GM12801 (cell line): ENCODE measurements around the gene RIC8B.

Experiments
- CTCF ChIP-seq: IDR thresholded peaks from one replicate; pipeline ENCODE4 v1.5.1; 2011; ENCODE audit warnings: control low read depth; ENCODE audit not compliant: insufficient read length; ENCODE audit errors: extremely low read depth

RIC8B gene

DNA sequence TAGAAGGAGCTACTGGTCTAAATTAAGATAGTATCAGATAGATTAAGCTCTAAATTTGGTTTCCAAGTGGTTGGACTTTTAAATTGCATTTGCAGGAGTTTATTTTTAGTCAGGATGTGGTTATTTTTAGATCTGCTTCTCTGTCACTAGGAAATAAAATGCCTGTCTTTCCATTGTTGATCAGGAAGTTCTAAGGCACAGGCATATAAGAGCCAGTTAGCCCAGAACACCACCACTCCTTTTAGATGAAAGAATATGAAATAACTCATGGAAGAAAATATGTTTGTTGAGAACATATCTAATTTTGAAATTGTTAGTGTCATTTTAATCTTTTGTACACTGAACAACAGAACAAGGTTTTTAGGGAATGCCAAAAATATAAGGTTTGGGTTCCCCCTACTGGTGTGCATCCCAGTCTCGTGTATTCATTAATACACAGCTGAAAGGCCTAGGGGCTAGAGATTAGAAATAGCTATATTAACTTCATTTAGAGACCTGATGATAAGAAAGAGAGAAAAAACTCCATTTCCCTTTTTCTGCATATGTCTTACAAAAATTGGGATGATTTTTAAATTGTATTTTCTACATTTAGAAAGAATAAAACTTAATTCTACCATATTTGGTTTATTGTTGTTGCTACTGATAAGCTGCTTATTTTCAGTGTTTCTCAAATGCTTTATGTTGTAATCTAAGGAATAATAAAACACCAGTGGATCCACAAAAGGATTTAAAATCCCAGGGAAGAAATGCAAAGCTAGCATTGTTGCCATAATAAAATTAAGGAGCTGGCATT is 67.2 kb downstream of the RIC8B start:
- no peak for TF ChIP-seq CTCF

GRCh38 chr12:106845902-106846301 is 71.4 kb downstream of the RIC8B start:
- TF ChIP-seq CTCF, result no peak

- TF ChIP-seq CTCF, result no peak
Measured at GRCh38 chr12:106847861-106848260, 73.4 kb downstream of the RIC8B start.

DNA sequence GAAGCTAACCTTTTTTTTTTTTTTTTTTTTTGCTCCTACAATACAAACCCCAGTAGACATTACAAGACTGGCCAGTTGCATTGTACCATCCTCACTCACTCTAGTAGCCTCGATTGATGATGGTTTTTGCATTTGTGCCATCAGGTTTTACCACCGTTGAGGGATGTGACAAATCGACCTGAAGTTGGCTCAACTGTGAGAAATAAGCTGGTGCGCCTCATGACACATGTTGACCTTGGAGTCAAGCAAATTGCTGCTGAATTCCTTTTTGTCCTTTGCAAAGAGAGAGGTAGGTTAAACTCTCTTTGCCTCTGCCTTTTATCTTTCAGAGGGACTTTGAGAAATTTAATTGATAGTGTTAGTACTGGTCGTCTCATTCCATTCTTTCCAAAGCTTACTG is 76.8 kb downstream of the RIC8B start:
- TF ChIP-seq CTCF, result no peak

- no peak for TF ChIP-seq CTCF
Measured at GRCh38 chr12:106854723-106855122, 80.2 kb downstream of the RIC8B start.

GRCh38 chr12:106855221-106855758 is 80.8 kb downstream of the RIC8B start:
- TF ChIP-seq CTCF, result no peak

GRCh38 chr12:106861984-106862916 is 87.8 kb downstream of the RIC8B start:
- no peak for TF ChIP-seq CTCF
